H1 (cell line): ENCODE measurements around the gene MSH2. TPM values are rescaled to one million over a fixed set of nuclear protein-coding genes. Genes with fewer than 3 reads are reported as not detected.

Source experiments
- CTCF ChIA-PET: fragments of 300-600 bp; sonication (Branson Sonifier 250); formaldehyde crosslinking; loops from one replicate; lab custom pipeline; 2021; ENCODE audit not compliant: partially characterized antibody; lab: Charles Lee
- POLR2A ChIA-PET: fragments of 300-600 bp; sonication (Branson Sonifier 250); formaldehyde crosslinking; loops from one replicate; lab custom pipeline; 2021; ENCODE audit warnings: inconsistent platforms; ENCODE audit not compliant: partially characterized antibody; lab: Charles Lee
- DNase-seq, 2 experiments: peaks; one replicate each; pipeline versions ENCODE4 v3.0.0 to v3.0.0-alpha.2; 2010 to 2022; ENCODE audit warnings: low spot score in 2 of 2, low read depth in 1 of 2, mixed read lengths in 1 of 2
- FAIRE-seq: peaks from 2 replicates; lab custom pipeline; 2011; peaks lifted over from hg19 to GRCh38; lab: Jason Lieb, UNC
- H2AFZ ChIP-seq: 2 replicates; pipeline ENCODE4 v1.8.1; 2012; ENCODE audit warnings: low read length, inconsistent platforms
- H2AK5ac ChIP-seq: 2 replicates; pipeline ENCODE4 v1.6.1; 2013; ENCODE audit warnings: low read depth, low read length
- H2BK120ac ChIP-seq: replicated peaks from 2 replicates; pipeline ENCODE3; 2013; ENCODE audit warnings: low read depth, low read length, inconsistent platforms
- H2BK12ac ChIP-seq: 2 replicates; pipeline ENCODE4 v1.6.1; 2013; ENCODE audit warnings: low read depth, low read length
- H2BK15ac ChIP-seq: 2 replicates; pipeline ENCODE4 v1.6.1; 2013; ENCODE audit warnings: low read length
- H2BK20ac ChIP-seq: 2 replicates; pipeline ENCODE4 v1.6.1; 2013; ENCODE audit warnings: low read length
- H2BK5ac ChIP-seq: 2 replicates; pipeline ENCODE4 v1.6.1; 2013; ENCODE audit warnings: low read depth, low read length
- H3K14ac ChIP-seq: 2 replicates; pipeline ENCODE4 v1.6.1; 2013; ENCODE audit warnings: inconsistent platforms; ENCODE audit not compliant: insufficient read length
- H3K18ac ChIP-seq: 2 replicates; pipeline ENCODE4 v1.6.1; 2013; ENCODE audit warnings: low read length; ENCODE audit errors: extremely low read depth
- H3K23ac ChIP-seq: 2 replicates; pipeline ENCODE4 v1.6.1; 2013; ENCODE audit warnings: inconsistent platforms; ENCODE audit not compliant: insufficient read length
- H3K23me2 ChIP-seq: 2 replicates; pipeline ENCODE4 v1.6.1; 2013; ENCODE audit warnings: low read depth, low read length
- H3K27ac ChIP-seq: 2 replicates; pipeline ENCODE4 v1.6.1; 2011; ENCODE audit warnings: low read depth, low read length, inconsistent platforms
- H3K27me3 ChIP-seq, 4 experiments: replicated peaks in 1 of 4; 1 replicate in 1 of 4; 2 replicates in 3 of 4; pipeline versions ENCODE4 v1.6.1 to v1.8.1; 2011 to 2013; ENCODE audit warnings: low read length in 3 of 4, mild to moderate bottlenecking in 3 of 4, inconsistent platforms in 2 of 4, mixed read lengths in 2 of 4, moderate library complexity in 1 of 4; ENCODE audit not compliant: control insufficient read depth in 3 of 4, insufficient read depth in 3 of 4; ENCODE audit errors: extremely low read depth in 1 of 4
- H3K36me3 ChIP-seq, 4 experiments: 2 replicates each; pipeline versions ENCODE4 v1.6.1 to v1.8.1; 2011 to 2013; ENCODE audit warnings: mild to moderate bottlenecking in 4 of 4, low read length in 3 of 4, moderate library complexity in 2 of 4, control low read depth in 1 of 4, inconsistent platforms in 1 of 4; ENCODE audit not compliant: insufficient read depth in 4 of 4, control insufficient read depth in 2 of 4
- H3K4ac ChIP-seq: replicated peaks from 2 replicates; pipeline ENCODE3; 2013; ENCODE audit warnings: low read length, low read depth, mixed read lengths, inconsistent platforms; ENCODE audit not compliant: insufficient read length
- H3K4me1 ChIP-seq, 4 experiments: replicated peaks in 1 of 4; 1 replicate in 1 of 4; 2 replicates in 3 of 4; pipeline versions ENCODE4 v1.6.1 to v1.8.1; 2011 to 2013; ENCODE audit warnings: low read length in 3 of 4, inconsistent platforms in 2 of 4, mixed read lengths in 1 of 4; ENCODE audit not compliant: insufficient read depth in 4 of 4, control insufficient read depth in 3 of 4
- H3K4me2 ChIP-seq, 2 experiments: 2 replicates each; pipeline versions ENCODE4 v1.6.1 to v1.8.1; 2011 to 2013; ENCODE audit warnings: low read depth in 2 of 2, low read length in 2 of 2, control low read depth in 1 of 2, inconsistent platforms in 1 of 2, mild to moderate bottlenecking in 1 of 2; ENCODE audit not compliant: insufficient read depth in 1 of 2
- H3K4me3 ChIP-seq, 4 experiments: fragments of 200-600, 300-600 bp in 1 of 4; sonication (generic), shearing (Covaris generic), sonication (Bioruptor Twin) in 1 of 4; 2 replicates each; pipeline versions ENCODE4 v1.5.1 to v1.8.1; 2011 to 2016; ENCODE audit warnings: low read length in 4 of 4, low read depth in 3 of 4, control low read depth in 2 of 4, inconsistent platforms in 2 of 4, mild to moderate bottlenecking in 2 of 4, mixed read lengths in 1 of 4, moderate library complexity in 1 of 4; ENCODE audit not compliant: insufficient read depth in 2 of 4; ENCODE audit errors: extremely low read depth in 1 of 4
- H3K56ac ChIP-seq: replicated peaks from 2 replicates; pipeline ENCODE3; 2013; ENCODE audit warnings: low read depth, mild to moderate bottlenecking, mixed read lengths, low read length, inconsistent platforms; ENCODE audit not compliant: insufficient read length
- H3K79me1 ChIP-seq: 2 replicates; pipeline ENCODE4 v1.6.1; 2013; ENCODE audit warnings: low read depth, low read length, control low read depth
- H3K79me2 ChIP-seq, 2 experiments: 2 replicates each; pipeline versions ENCODE4 v1.6.1 to v1.8.1; 2012 to 2013; ENCODE audit warnings: low read length in 2 of 2, mild to moderate bottlenecking in 2 of 2, inconsistent platforms in 1 of 2; ENCODE audit not compliant: insufficient read depth in 2 of 2, control insufficient read depth in 1 of 2
- H3K9ac ChIP-seq, 4 experiments: replicated peaks in 1 of 4; 1 replicate in 1 of 4; 2 replicates in 3 of 4; pipeline versions ENCODE4 v1.6.1 to v1.8.1; 2011 to 2013; ENCODE audit warnings: low read depth in 3 of 4, low read length in 3 of 4, control low read depth in 2 of 4, mild to moderate bottlenecking in 2 of 4, moderate library complexity in 2 of 4, inconsistent platforms in 1 of 4; ENCODE audit errors: extremely low read depth in 1 of 4
- H3K9me3 ChIP-seq, 2 experiments: 2 replicates each; pipeline versions ENCODE4 v1.6.1 to v1.8.1; 2012 to 2013; ENCODE audit warnings: mild to moderate bottlenecking in 2 of 2, moderate library complexity in 2 of 2, control low read depth in 1 of 2, inconsistent platforms in 1 of 2, low read depth in 1 of 2, low read length in 1 of 2, mixed read lengths in 1 of 2; ENCODE audit not compliant: insufficient read depth in 2 of 2
- H4K20me1 ChIP-seq, 2 experiments: replicated peaks in 1 of 2; 2 replicates each; pipeline versions ENCODE3 to v1.8.1; 2011 to 2013; ENCODE audit warnings: inconsistent platforms in 2 of 2, low read length in 2 of 2, mild to moderate bottlenecking in 1 of 2; ENCODE audit not compliant: insufficient read depth in 2 of 2, control insufficient read depth in 1 of 2
- H4K5ac ChIP-seq: 2 replicates; pipeline ENCODE4 v1.6.1; 2013; ENCODE audit warnings: low read length, low read depth, mixed read lengths, inconsistent platforms; ENCODE audit not compliant: insufficient read length
- H4K8ac ChIP-seq: 2 replicates; pipeline ENCODE4 v1.8.0; 2013; ENCODE audit warnings: mild to moderate bottlenecking, moderate library complexity, low read length, inconsistent platforms; ENCODE audit not compliant: insufficient read depth; ENCODE audit errors: extremely low read depth
- H4K91ac ChIP-seq: replicated peaks from 2 replicates; pipeline ENCODE3; 2013; ENCODE audit warnings: low read length, mixed read lengths, inconsistent platforms; ENCODE audit not compliant: insufficient read length
- CBX8 ChIP-seq: fragments of 300-800, 300-1000 bp; sonication (generic); IDR thresholded peaks from 2 replicates; pipeline ENCODE4 v1.7.1; 2016; ENCODE audit warnings: low read depth, low read length, borderline replicate concordance
- KDM4A ChIP-seq: IDR thresholded peaks from one replicate; pipeline ENCODE4 v1.7.1; 2012; ENCODE audit warnings: low read depth, mild to moderate bottlenecking, moderate library complexity, low read length, inconsistent platforms; ENCODE audit not compliant: severe bottlenecking
- PHF8 ChIP-seq: fragments of 200-600 bp; sonication (generic); conservative IDR thresholded peaks from 2 replicates; pipeline ENCODE4 v1.7.1; 2012; ENCODE audit warnings: low read depth, mild to moderate bottlenecking, inconsistent platforms, low read length, moderate library complexity
- RXRA ChIP-seq: IDR thresholded peaks from 2 replicates; pipeline ENCODE4 v1.6.1; 2011; ENCODE audit warnings: low read depth, mild to moderate bottlenecking, low read length, moderate library complexity; ENCODE audit not compliant: insufficient read depth
- SAP30 ChIP-seq: fragments of 300-600 bp; sonication (generic); IDR thresholded peaks from 2 replicates; pipeline ENCODE4 v1.7.1; 2012; ENCODE audit warnings: low read length, moderate library complexity, mild to moderate bottlenecking, inconsistent platforms; ENCODE audit not compliant: insufficient read depth, insufficient replicate concordance
- SP2 ChIP-seq: IDR thresholded peaks from 2 replicates; pipeline ENCODE4 v1.6.1; 2012; ENCODE audit warnings: mild to moderate bottlenecking, low read length, inconsistent platforms
- whole genome bisulfite sequencing, 2 experiments: shearing (Covaris generic) in 1 of 2; methylation state at CpG; one replicate each; pipeline versions ENCODE4 v1.1.6 to v1.1.7; 2013 to 2015; ENCODE audit warnings: low lambda C conversion rate in 2 of 2, mixed read lengths in 2 of 2, inconsistent platforms in 1 of 2, low coverage in 1 of 2, missing lambda C conversion rate in 1 of 2; ENCODE audit not compliant: insufficient replicate concordance in 2 of 2, insufficient coverage in 1 of 2, insufficient read length in 1 of 2; ENCODE audit errors: extremely low coverage in 1 of 2, missing lambda C conversion rate in 1 of 2; 5-methylcytosine and 5-hydroxymethylcytosine counted together
- polyA plus RNA-seq, 7 experiments: library from polyadenylated mRNA; depleted of rRNA in 3 of 7; stranded (reverse) in 5 of 7; unstranded in 2 of 7; fragments of >200 nt in 5 of 7; fragments of 200-250 nt in 2 of 7; gene quantifications; 1 replicate in 5 of 7; 2 replicates in 1 of 7; 4 replicates in 1 of 7; pipeline versions ENCODE4 v1.2.1 to v1.2.3, GENCODE V29; 2011 to 2013; ENCODE audit warnings: missing spikeins in 2 of 7, mixed read lengths in 2 of 7
- total RNA-seq: library from RNA; stranded (reverse); fragmentation: NEBNext Ultra II Directional; extraction: Animal tissue kit (Norgen Biotek cat#: 25700); gene quantifications from 2 replicates; pipeline ENCODE4 v1.2.1, GENCODE V29; 2021
- TF ChIP-seq, protein P1 (sequence below): IDR thresholded peaks from 2 replicates; pipeline ENCODE4 v1.6.1; 2011; ENCODE audit warnings: low read depth, mild to moderate bottlenecking, low read length; ENCODE audit not compliant: insufficient read depth

MSH2 gene
- total and polyA plus RNA-seq, 2 of the 8 experiments (the other 6 are each of a cell fraction or from before 2014, with no cell fraction given) = 64.1 to 228 TPM

DNA sequence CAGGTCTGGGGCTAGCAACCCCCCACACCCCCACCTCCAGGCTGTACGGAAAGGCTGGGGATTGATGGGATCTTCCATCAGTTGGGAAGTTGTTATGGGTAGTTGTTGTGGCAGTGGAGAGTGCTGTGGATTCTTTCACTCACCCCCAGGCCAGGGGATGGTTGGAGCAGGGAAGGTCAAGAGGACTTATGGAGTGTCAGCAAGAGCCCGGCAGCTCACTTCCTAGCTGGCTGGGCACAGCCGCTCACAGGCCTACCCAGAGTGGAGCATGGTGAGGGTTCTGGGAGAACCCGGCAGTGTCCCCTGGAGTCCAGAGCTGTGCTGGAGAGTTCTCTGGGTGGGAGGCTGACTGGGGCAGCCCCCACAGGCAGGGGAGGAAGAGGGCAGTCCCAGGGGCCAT is 122.2 kb downstream of the MSH2 start:
- Histone ChIP-seq H4K91ac (no peak overlapping the region), H3K4ac (no peak overlapping the region), H3K4me2 (no peak overlapping the region), H4K5ac (no peak overlapping the region), H3K79me1 (no peaks in the 10 kb centered on the region), H4K20me1 (no peaks in the 10 kb centered on the region), H2BK5ac (no peak overlapping the region), H3K27ac (no peak overlapping the region), H2AK5ac (no peak overlapping the region), H3K9me3 (no peaks in the 10 kb centered on the region), H2BK15ac (no peak overlapping the region), H3K4me3 (no peak overlapping the region), H3K9ac (no peak overlapping the region), H2BK120ac (no peak overlapping the region), H3K27me3 (no peaks in the 10 kb centered on the region), H2BK12ac (no peak overlapping the region), H3K36me3 (no peaks in the 10 kb centered on the region; a peak in 1 of 8 replicates), H4K8ac (no peak overlapping the region), H3K79me2 (no peaks in the 10 kb centered on the region), H3K56ac (no peak overlapping the region), H3K23ac (no peak overlapping the region), H2AFZ (no peak overlapping the region), H3K23me2 (no peaks in the 10 kb centered on the region), H3K4me1 (peaks cover 0 to 6% (median 2%) of the 10 kb centered on the region in 4 experiments; a peak in 3 of 7 replicates), H3K18ac (no peak overlapping the region), H3K14ac (no peak overlapping the region), H2BK20ac (no peak overlapping the region; the same call in 1 of the 2 replicates)
- WGBS, 2 experiments = 88% methylated on average over 4 of the region's 4 CpGs; no CpG with 5 or more reads in 1 of the 2 experiments
- ChIA-PET CTCF (interaction anchor here (0.5 to 1.0 kb wide), 2 partner anchors 11 to 242 kb away, joined by 3 to 4 read pairs; no protein-coding TSS in a partner anchor), POLR2A (no interaction called here)
- no peak for DNase-seq
- TF ChIP-seq SAP30 (no peak), SP2 (no peak), CBX8 (no peak), RXRA (no peak), PHF8 (no peak), KDM4A (no peak)
- TF ChIP-seq, protein P1, sequence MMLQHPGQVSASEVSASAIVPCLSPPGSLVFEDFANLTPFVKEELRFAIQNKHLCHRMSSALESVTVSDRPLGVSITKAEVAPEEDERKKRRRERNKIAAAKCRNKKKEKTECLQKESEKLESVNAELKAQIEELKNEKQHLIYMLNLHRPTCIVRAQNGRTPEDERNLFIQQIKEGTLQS = no peak
- no peak for FAIRE-seq
